Uterus (tissue), 4 donors: ENCODE data around the gene CHID1. TPM values are rescaled to one million over a fixed set of nuclear protein-coding genes. Genes with fewer than 3 reads are reported as not detected.
A peak's percentile ranks its signal among the peaks of the same experiment; 100 is the strongest.

Experiments used
- DNase-seq, 2 donors: peaks; one replicate each; pipeline ENCODE4 v3.0.0-alpha.2; 2019 to 2020
- H3K27ac ChIP-seq, 2 donors: fragments of 200-600 bp; sonication (generic); 1 replicate in 1 of 2; 2 replicates in 1 of 2; pipeline ENCODE4 v1.5.1; 2016 to 2018
- H3K27me3 ChIP-seq, 2 donors: fragments of 200-600 bp; sonication (generic); one replicate each; pipeline ENCODE4 v1.5.1; 2018 to 2019; ENCODE audit warnings: control low read depth in 1 of 2
- H3K36me3 ChIP-seq, 2 donors: fragments of 200-600 bp; sonication (generic); one replicate each; pipeline ENCODE4 v1.5.1; 2019; ENCODE audit warnings: control low read depth in 1 of 2
- H3K4me1 ChIP-seq, 2 donors: fragments of 200-600 bp; sonication (generic); one replicate each; pipeline ENCODE4 v1.5.1; 2018 to 2019; ENCODE audit warnings: control low read depth in 1 of 2
- H3K4me3 ChIP-seq, 2 donors: fragments of 200-600 bp; sonication (generic); 1 replicate in 1 of 2; 2 replicates in 1 of 2; pipeline ENCODE4 v1.5.1; 2018 to 2019; ENCODE audit warnings: mild to moderate bottlenecking in 1 of 2
- H3K9me3 ChIP-seq, 2 donors: fragments of 200-600 bp; sonication (generic); one replicate each; pipeline ENCODE4 v1.5.1; 2019; ENCODE audit warnings: control low read depth in 1 of 2
- POLR2A ChIP-seq, 2 donors: fragments of 450-650 bp; IDR thresholded peaks; one replicate each; pipeline ENCODE4 v1.6.1; 2016; ENCODE audit warnings: antibody characterized with exemption in 2 of 2, mild to moderate bottlenecking in 1 of 2, moderate library complexity in 1 of 2
- intact Hi-C: fragments of 100-400 bp; cut with DNase I; formaldehyde crosslinking; loops from one replicate; pipeline ENCODE4 v1.15.1; 2023; ENCODE audit warnings: low total_unique reads
- total RNA-seq, 4 donors: library from RNA; depleted of rRNA in 3 of 4; stranded (reverse); fragments of >200 nt in 3 of 4; gene quantifications; one replicate each; pipeline versions ENCODE4 v1.1.0 to v1.2.4, GENCODE V29; 2014 to 2023
- TF ChIP-seq, protein P1 (sequence below), 4 experiments: fragments of 200-600 bp in 2 of 4; fragments of 450-650 bp in 2 of 4; sonication (generic) in 2 of 4; IDR thresholded peaks; one replicate each; pipeline ENCODE4 v1.5.1; 2016 to 2019; ENCODE audit warnings: antibody characterized with exemption in 4 of 4, mild to moderate bottlenecking in 2 of 4, moderate library complexity in 1 of 4
- donor health status: DM: yes; HTN: yes; CAD: no.

Gene CHID1
- total RNA-seq, 4 donors from 2014 or later = 20.3 to 57.9 (median 48.4) TPM

DNA sequence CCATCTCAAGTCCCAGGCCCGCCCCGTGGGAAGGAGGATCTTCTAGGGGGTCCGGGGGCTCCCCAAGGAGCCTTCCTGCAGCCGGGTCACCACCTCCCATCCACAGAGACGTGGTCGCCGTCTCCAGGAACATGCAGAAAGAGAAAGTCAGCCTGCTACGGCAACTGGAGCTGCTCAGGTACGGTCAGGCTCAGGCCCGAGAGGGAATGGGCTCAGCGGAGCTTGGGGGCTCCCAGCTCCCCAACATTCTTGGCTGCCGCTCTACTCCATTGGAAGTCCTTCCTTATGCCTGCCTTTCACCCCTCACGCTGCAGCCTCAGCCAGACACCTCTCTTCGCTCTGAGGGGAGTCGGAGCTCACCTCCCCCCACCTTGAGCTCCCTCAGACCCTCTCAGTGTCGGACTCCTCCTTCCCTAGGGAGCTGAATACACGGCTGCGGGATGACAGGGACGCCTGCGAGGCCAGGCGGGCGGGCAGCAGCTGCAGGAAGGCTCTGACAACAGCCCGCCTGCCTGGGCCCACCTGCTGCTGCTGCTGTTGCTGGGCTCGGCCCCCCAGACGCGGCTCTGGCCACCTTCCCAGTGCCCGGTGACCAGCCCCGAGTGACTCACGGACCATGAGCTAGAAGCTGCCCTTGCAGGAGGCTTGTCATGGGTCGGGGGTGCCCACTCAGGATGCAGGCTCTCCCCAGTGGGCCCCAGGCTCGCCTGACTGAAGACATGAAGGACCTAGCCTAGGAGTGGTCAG lies 79.3 kb downstream of the CHID1 start:
- Histone ChIP-seq H3K27me3 (peaks cover 15 to 24% of the 10 kb centered on the region in 2 donors), H3K27ac (no peak overlapping the region), H3K36me3 (no peaks in the 10 kb centered on the region), H3K4me1 (peaks cover 0 to 67% of the 10 kb centered on the region in 2 donors), H3K9me3 (no peaks in the 10 kb centered on the region), H3K4me3 (no peak overlapping the region)
- no peak for DNase-seq
- no peak for TF ChIP-seq POLR2A (IDR thresholded peaks at IDR 0.05)
- TF ChIP-seq, protein P1, sequence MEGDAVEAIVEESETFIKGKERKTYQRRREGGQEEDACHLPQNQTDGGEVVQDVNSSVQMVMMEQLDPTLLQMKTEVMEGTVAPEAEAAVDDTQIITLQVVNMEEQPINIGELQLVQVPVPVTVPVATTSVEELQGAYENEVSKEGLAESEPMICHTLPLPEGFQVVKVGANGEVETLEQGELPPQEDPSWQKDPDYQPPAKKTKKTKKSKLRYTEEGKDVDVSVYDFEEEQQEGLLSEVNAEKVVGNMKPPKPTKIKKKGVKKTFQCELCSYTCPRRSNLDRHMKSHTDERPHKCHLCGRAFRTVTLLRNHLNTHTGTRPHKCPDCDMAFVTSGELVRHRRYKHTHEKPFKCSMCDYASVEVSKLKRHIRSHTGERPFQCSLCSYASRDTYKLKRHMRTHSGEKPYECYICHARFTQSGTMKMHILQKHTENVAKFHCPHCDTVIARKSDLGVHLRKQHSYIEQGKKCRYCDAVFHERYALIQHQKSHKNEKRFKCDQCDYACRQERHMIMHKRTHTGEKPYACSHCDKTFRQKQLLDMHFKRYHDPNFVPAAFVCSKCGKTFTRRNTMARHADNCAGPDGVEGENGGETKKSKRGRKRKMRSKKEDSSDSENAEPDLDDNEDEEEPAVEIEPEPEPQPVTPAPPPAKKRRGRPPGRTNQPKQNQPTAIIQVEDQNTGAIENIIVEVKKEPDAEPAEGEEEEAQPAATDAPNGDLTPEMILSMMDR (IDR thresholded peaks at IDR 0.05) = no peak
- intact Hi-C loops = no loop called here

DNA sequence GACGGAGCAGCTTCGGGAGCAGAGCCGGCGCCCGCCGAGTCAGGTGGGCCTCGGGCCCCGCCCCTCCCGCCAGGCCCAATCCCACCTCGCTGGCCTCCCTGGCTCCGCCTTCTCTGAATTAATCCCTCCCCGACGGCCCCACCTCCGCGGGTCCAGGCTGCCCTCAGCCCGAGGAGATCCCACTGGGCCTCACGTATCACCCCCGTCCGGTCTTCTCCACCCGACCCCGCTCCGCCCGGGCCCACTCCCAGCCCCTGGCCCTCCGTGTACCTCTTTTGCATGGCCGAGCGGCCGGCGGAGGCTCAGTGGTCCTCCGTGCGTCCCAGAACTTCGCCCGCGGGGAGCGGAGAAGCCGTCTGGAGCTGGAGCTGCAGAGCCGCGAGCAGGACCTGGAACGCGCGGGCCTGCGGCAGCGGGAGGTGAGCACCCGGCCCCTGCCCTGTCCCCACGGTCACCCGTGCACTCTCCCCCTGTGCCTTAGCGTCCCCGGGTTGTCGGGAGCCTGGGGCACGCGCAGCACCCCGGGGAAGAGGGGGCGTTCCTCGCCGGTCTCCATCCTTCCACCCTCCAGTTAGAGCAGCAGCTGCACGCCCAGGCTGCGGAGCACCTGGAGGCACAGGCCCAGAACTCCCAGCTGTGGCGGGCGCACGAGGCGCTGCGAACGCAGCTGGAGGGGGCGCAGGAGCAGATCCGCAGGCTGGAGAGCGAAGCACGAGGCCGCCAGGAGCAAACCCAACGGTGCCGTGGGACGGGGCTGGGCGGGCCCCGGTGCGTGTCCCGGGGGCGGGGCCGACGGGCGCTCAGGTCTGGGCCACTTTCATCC lies 80.1 kb downstream of the CHID1 start:
- H3K4me1 ChIP-seq = peaks cover 0 to 67% of the 10 kb centered on the region in 2 donors
- peak; percentile 73 to 80 for DNase-seq
- no peaks in the 10 kb centered on the region for H3K36me3 ChIP-seq
- H3K27me3 ChIP-seq = peaks cover 20 to 24% of the 10 kb centered on the region in 2 donors
- intact Hi-C loops = no loop called here
- TF ChIP-seq POLR2A (IDR thresholded peaks at IDR 0.05) = no peak
- TF ChIP-seq, protein P1 (IDR thresholded peaks at IDR 0.05) = no peak
- no peak overlapping the region for H3K27ac ChIP-seq
- H3K4me3 ChIP-seq = peak overlapping the region; percentile 10 to 23
- no peaks in the 10 kb centered on the region for H3K9me3 ChIP-seq

DNA sequence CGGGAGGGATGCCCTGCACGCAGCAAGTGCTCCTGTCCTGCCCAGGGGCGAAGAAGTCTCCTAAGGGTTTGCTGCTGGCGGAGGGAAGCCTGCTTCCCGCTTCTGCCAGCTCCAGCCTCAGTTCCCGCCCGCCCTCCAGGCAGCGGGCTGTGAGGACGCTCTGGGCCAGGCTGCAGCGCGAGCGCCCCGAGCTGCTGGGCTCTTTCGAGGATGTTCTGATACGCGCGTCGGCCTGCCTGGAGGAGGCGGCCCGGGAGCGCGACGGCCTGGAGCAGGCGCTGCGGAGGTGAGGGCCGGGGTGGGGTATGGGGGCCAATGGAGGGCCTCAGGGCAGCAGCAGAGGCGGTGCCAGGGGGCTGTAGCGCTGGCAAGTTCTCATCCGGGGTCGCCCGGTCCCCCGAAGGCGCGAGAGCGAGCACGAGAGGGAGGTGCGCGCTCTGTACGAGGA lies 80.7 kb downstream of the CHID1 start:
- TF ChIP-seq, protein P1 (IDR thresholded peaks at IDR 0.05) = no peak
- no peak for TF ChIP-seq POLR2A (IDR thresholded peaks at IDR 0.05)
- no peaks in the 10 kb centered on the region for H3K36me3 ChIP-seq
- peaks cover 20 to 24% of the 10 kb centered on the region in 2 donors for H3K27me3 ChIP-seq
- intact Hi-C loops = no loop called here
- H3K9me3 ChIP-seq = no peaks in the 10 kb centered on the region
- DNase-seq = no peak
- H3K4me3 ChIP-seq = peak overlapping the region; percentile 10 to 23
- H3K27ac ChIP-seq = peak overlapping the region in 1 of 2 donors; percentile 53
- H3K4me1 ChIP-seq = peaks cover 0 to 63% of the 10 kb centered on the region in 2 donors

DNA sequence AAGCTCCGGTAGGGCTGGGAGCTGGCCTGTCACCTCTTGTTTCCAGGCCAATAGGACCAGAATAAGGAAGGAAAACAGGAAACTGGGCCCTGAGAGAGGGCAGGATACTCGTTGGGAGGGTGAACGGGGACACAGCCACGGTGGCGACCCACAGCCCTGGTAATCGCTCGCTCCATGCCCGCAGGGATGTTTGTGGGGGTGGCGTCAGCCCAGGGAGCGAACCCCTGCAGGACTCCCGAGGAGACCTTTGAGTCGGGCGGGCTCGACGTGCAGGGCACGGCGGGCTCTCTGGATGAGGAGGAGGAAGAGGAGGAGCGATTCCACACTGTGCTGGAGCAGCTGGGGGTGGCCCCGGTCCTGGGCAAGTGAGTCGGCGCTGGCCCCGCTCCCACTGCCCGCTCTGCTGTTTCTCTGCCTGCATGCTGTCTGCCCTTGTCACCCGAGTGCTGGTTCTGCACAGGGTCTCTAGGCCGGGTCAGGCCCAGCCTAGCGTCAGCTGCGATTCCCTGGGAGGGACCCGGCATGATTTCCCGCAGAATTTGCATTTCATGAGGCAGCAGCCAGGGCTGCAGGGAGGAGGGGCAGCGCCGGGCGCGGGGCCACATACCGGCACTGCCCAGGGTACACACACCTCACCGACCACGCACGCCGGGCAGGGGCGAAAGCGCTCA lies 81.3 kb downstream of the CHID1 start:
- H3K27me3 ChIP-seq = peaks cover 20 to 24% of the 10 kb centered on the region in 2 donors
- peak overlapping the region; percentile 11 to 53 for H3K27ac ChIP-seq
- no peaks in the 10 kb centered on the region for H3K9me3 ChIP-seq
- DNase-seq = no peak
- peak overlapping the region in 1 of 2 donors; percentile 23 for H3K4me3 ChIP-seq
- intact Hi-C loops = no loop called here
- H3K4me1 ChIP-seq = peaks cover 0 to 57% of the 10 kb centered on the region in 2 donors
- no peaks in the 10 kb centered on the region for H3K36me3 ChIP-seq
- TF ChIP-seq, protein P1 (IDR thresholded peaks at IDR 0.05) = no peak
